ENCODE measurements around the gene KIRREL1.
A peak's percentile ranks its signal among the peaks of the same experiment; 100 is the strongest.

KIRREL1 gene

DNA sequence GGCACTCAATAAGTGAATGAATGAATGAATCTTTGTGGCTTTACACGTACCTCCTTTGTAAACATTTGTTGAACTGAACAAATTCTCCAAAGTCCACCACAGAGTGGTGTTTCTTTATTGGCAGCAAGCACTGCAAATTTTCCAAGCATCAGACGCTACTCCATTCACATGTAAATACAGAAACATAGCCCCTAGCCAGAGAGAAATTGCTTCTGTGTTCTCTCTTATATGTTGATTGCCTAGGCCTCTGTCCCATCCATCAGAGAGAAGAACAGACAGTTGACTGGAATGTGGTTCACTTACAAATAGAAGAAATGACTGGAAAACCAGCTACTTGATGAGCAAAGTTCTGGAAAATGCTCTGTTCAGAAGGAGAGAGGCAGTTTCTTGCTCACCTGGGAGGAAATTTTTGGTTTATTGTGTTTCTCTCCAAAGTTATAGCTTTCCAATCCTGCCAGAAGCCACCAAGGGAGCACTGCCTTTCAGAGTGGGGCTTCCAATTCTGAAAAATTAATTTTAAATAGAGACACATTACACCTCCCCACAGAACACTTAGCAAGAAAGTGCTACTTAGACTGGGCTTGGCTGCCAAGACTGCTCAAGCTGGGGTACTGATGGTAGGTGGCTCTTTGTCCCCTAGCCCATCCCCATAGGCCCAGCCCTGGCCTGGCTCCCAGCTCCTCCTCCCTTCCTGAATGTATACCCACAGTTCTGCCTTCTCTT lies 18.1 kb upstream of the KIRREL1 start:
- DNase-seq, result no peak

DNA sequence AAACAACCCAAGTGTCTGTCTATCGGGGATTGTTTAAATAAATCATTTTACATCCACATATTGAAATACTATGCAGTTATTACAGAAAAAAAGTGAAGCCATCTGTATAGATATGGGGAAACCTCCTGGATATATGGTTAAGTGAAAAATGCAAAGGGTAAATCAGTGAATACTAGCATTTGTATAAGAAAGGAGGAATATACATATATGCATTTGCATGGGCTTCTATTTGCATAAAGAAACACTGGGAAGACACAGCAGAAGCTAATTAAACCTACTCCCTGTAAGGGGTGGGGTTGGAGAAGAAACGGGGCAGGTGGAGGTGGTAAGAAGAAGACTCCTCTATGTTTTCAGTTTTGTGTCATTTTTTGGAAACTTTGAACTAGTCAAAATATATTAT lies 16.6 kb upstream of the KIRREL1 start:
- no peak for DNase-seq

DNA sequence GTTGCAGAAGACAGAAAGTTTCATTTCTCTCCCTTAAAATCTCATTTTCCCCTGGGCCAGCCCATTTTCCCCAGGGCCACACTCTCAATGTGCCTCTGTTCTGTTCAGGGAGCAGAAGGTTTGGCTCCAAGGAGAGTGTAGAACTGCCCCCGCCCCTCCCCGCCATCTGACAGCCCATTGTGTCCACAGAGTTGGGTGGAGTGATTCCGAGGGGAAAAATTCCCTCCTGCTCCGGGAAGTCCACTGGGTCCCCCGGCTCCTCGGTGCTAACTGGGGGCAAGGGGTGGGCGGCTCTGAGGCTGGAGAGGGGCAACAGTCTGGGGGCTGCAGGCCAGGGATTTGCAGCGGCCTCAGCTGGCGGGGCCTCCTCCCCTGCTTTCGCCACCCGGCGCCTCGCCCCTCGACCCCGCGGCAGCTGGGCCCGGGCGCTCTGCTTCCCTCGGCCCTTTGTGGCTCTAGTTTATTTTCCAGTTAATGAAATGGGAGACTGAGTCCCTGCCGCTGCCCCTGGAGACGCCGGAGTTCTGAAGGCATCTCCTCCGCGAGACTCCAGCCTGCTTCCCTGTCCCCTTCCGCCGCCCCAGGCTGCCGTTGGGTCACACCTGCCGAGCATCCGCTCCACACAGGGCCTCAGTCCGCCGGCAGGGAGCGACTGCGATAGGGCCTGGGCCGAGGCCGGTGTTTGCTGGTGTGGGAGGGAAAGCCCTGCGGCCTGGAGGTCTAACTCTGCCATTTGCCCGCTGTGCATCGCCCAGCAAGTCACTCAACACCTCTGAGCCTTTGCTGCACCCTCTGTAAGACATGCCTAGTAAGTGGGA lies 14.7 kb upstream of the KIRREL1 start:
- DNase-seq, result no peak

DNA sequence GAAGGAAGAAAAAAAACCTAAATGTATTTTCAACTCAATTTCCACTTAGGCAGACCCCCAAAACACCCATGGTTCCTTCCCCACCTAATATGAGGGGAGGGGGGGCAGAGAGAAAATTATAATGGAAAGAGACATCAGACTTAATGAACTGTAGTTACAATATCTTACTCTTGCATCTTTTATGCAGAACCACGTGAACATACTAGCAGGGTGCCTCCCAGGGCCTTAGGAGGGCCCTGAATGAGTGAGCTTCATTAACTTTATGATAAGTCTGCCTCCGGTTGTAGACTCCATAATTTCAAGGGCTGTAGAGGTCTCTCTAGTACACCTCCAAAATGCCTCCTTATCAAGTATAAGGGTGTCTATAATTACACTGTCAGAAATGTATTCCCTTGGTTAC lies 11.3 kb upstream of the KIRREL1 start:
- no peak for DNase-seq

DNA sequence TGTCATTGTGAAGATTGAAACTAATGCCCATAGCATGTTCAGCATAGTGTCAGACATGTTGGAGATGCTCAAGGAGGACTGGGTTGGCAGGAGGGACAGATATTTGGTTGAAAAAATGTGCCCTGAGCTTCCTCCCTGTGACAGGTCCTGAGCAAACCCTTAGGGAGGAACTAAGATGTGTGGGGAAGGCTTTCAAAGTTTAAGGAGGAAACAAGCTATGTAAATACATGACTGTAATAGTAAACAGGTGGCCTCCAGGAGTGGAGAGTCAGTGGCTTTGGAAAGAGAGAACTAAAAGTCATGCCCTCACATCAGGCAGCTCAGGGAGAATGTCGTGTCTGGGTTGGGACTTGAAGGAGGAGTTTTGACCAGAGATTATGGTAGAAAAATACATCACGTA lies 9.7 kb upstream of the KIRREL1 start:
- no peak for DNase-seq

DNA sequence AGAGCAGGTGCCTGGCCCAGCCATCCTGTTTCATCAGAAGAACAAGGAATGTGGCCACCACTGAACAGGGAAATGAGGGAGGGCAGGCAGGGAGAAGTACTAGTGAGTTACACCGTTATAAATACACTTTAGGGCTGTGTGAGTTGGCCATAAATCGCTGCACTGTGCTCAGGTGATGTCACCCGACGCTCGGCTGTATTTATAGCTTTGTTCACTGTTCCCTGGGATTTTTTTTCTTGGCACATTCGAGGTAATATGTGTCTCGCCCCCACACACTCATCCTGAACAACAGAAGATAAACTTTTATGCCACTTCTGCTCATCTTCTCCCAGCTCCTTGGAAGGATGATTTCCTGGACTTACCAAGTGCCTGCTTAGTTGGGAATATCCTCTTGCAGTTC lies 9.0 kb upstream of the KIRREL1 start:
- no peak for DNase-seq

DNA sequence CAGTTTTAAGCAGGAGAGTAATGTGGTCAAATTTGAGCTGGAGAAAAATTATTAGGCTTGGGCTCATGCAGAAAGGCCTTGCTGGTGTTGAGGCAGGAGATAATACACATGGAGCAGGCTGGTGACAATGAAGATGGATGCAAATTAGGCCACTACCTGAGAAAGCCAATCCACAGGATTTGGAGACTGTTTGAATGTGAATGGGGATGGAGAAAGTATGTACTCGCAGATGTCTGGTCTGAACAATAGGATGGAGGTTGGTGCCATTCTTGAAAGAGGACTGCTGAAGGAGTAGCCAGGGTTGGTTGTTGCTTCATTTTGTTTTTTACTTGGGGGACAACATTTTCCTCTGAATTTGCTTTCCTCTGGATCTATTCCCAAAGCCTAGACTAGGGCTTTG lies 8.0 kb upstream of the KIRREL1 start:
- DNase-seq, result no peak

DNA sequence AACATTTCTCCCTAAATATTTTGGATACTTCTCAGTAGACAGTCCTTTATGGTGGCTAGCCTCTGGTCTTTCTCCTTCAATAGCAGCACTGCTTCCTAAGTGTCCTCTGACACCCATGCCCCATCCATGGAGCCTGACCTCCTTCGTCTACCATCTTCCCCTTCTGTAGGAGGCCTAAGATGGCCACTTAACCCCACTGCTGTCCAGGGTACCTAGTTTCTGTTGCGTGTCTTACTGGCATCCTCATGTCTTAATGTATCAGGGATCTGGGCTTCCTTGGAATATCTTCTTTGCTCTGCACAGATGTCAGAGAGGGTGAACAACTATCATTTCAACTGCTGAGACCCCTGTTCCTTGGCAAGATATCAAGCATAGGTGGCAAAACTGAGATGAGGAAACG lies 5.4 kb upstream of the KIRREL1 start:
- no peak for DNase-seq

DNA sequence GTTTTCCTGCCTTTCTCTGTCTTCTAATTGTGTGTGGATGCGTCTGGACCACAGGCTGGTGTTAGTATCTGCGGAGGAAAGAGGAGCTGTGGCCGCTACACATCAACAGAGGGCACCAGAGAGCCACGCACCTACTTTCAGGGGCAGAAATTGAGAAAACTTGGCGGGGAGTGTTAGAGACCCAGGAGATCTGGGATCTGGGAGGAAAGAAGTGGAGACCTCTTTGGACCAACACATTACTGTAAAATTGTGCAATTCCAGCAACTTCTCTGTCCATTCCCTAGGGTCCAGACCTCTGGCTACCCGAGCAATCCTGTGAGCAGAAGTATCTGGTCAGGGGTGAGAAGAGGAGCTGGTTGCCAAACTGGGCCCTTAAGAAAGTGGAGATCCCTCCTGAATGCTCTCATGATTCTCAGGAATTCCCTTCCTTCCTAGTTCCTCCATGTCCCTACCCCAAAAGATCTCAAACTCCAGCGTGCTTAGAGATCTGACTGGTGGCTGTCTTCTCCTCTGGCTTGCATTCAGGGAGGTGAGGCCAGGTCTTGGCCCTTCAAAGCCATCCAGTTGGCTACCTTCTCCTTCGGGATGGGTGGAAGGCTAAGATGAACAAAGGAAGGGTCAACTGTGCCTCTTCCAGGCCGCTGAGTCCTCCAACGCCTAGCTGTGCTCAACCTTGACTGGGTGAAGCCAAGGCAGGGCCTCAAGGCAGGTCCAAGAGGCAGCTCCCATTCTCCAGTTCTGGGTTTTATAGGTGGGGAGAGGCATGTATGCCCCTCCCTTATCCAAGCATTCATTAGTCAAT lies 1.2 kb upstream of the KIRREL1 start:
- peak; percentile 46 for DNase-seq

DNA sequence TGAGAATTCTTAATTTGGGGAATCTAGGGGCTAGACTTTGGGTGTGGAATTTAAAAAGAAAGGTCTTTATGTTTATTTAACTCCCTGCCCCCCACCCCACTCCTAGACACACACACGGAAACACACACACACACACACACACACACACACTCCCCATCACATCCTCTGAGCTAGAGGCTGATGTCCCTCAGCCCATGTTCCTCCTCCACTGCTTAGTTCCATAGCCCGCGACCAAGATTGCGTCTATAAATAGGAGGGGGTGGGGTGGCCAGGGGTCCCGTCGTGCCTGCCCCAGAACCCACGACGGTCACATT lies 655 bp upstream of the KIRREL1 start:
- DNase-seq, result peak; percentile 59

DNA sequence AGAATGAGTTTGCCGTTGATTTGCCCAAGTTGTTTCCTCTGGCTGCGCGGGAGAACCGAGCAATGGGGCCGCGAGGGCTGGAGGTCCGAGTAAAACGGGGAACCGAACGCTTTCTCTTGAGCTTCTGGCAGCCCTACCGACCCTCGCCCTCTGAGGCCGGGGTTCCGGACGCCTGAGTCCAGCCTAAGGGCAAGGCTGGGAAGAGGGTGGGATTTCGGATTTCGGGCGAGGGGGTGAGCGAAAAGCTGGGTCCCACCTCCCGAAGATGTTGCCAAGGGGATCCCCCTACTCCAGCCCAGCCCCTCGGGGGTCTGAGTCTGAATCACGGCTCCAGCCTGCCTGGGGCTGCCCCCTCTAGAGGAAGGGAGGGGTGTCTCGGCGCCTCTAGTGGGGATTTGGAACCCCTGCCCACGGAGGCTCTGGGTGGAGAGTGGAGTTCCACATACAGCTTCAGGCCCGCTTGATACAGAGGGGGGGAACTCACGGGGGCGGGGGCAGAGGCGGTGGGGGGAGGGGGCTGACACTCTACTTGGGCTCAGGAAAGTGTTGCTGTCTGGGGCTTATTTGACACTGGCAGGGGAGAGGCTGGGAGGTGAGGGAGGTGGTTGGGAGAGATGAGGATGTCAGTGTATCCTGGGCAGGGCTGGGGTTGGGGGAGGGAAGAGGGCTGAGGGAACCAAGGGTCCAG lies 617 bp downstream of the KIRREL1 start:
- no peak for DNase-seq

DNA sequence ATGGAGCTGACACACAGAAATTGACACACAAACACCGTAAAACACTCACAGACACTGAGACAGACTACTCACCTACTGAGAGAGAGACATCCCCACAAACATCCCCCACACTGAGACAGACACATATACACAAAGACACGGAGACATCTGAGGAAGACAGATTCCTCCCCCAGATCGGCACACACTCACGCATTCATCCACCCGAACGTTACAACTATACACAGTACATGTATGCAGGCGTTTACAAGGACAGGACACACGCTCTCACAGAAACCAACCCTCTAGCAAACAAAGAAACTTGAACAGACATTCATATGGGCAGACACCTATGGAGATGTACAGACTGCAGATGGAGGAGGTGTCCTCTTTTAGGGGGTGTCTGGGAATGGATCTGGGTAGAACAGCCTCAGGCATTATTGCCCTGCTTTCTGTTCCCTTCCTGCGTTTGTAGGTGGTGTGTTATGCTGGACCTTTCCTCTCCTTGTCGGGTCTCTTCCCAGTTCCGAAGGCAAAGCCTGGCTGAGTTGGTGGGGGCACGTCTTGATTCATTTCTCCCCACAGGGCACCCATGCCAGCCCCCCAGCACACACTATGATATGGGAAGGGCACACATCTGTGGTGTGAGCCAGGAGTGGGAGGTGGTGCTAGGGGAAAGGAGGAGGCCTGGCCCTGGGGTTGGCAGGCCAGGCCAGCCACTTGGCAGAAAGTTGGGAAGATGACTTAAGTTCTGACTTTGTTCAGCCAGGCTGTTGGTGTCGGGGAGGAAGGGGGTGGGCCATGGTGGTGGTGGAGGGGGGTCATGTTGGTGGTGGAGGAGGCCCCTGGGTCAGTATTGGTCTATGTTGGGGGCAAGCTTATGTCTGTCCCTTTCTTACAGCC lies 1.5 kb downstream of the KIRREL1 start:
- DNase-seq, result no peak

DNA sequence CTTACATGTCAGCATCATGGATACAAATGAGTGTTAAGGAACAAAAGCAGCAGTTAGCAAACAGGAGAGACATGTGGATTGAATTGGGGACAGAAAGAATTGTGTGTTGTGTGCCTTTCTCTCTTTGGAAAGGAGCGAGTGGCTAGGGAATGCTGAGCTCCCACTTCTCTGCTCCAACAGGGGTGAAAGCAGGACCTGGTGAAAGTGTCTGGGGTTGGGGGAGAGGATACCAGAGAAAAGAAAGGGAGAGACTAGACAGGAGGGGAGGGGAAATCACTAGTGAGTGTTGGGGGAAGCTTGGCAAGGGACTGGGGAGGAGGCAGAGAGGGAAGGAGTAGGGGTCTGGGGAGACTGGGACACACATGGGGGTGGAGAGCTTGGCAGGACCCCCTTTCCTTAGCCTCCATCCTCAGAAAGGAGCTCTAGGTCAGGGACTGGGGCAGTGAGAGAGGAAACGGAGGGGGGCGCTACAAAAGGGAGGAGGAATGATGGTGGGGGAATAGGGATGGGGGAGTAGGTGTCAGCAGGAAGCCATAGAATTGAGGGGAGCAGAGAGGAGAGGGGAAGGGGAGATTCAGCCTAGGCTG lies 2.2 kb downstream of the KIRREL1 start:
- no peak for DNase-seq

DNA sequence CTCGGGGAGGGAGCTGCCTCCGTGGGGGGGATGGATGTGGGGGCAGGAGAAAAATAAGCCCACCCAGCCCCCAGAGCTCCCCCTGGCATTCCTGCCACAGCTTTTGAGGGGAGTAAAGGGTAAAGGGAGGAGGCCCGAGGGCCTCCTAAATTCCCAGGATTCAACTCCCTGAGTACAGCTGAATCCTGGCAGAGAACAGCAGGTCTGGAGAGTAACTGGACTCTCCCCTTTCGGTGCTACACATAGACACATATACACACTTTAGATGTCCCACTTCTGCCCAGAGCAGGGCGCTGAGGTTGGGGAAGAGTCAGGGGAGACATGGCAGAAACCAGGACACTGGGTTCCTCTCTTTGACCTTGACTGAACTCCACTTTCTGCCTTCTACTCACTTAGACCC lies 3.0 kb downstream of the KIRREL1 start:
- no peak for DNase-seq

DNA sequence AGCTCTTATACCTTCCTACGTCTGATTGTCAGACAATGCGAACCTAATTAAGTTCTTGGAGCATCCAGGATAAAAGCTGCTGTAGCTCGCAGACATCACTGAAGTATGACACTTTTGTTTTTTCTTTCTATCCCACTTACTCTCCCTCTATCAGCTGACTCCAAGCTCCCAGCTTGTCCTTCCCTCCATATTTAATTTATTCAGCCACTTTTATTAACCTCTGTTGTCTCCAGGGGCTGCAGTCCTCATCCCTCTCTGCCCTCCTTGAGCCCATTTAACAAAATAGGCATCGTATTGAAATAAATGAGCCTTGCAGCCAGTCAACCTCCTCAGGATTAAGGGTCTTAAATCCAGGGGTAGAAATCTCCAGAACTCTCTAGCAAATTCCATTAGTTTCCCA lies 7.1 kb downstream of the KIRREL1 start:
- DNase-seq, result no peak

DNA sequence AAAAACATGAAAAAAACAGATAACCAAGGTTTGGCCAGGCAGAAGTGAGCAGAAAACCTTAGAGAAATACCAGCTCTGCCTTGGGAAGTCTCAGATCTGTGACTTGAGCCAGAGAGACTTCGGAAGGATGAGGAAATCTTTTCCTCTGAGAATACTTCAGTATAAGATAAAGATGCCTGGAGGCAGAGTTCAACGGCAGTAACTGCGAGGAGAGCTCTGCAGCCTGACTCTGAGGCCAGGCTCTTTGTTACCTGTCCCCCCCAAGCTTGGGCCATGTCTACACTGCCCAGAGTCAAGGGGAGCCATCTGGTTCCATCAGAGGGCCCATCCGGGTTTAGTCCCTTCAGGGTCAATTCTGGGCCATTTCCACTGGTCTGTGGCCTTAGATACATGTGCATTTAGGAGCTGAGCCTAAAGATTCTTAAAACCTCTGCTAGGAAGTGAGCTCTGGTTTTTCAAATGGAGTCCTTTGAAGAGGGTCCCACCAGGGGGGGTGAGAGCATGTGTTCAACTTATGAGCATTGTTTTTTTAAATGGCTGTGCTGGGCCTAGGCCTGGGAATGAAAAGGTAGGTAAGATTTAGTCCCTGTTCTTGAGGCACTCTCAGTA lies 8.7 kb downstream of the KIRREL1 start:
- no peak for DNase-seq

DNA sequence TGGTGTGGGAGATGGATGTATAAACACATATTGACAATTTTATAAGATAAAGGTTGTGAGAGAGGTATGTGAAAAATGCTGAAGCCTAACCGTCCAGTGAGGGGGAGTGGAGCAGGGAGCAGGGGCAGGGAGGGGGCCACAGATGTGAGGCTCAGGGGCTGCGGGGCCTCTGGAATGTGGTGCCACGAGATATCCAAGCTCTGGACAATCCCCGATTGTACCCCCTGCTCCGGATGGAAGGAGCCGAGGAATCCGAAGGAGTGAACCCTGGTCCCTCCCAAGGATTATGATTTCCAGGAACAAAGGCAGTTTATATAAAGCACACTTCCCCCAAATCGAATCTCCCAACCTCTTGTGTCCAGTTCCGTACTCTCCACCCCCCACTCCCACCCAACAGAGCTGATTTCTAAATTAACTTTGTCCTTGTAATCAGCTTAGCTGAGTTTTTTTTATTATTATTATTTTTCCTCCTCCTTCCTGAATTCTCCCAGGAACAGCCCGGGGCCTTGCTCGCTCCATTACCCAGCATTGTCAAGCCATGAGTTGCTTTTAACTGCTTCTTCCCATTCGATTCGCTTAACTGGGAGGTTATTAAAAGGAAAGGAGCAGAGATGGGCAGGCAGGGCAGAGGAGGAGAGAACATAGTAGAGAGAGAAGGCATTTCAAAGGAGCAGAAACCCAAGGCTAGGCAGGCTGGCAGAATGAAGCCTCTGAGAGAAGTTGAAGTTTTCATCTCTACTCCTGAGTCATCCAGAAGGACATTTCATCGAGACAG lies 9.4 kb downstream of the KIRREL1 start:
- DNase-seq, result no peak

DNA sequence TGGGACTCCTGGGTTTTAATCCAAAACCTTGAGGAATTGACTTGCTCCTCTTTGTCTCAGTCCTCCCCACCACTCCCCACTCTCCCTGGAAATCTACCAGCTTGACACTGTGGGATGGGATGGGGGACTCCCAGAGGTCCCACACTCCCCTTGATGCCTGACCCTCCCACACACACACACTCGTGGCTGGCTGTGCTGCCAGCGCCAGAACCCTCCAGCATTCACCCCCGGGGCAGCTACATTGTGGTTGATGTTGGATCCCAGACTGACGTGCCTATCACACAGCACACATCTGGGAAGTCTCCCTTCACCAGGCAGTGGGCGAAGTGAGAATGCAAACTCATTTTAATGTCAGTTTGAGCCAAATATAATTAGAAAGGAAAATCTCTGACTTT lies 10.0 kb downstream of the KIRREL1 start:
- DNase-seq, result no peak

DNA sequence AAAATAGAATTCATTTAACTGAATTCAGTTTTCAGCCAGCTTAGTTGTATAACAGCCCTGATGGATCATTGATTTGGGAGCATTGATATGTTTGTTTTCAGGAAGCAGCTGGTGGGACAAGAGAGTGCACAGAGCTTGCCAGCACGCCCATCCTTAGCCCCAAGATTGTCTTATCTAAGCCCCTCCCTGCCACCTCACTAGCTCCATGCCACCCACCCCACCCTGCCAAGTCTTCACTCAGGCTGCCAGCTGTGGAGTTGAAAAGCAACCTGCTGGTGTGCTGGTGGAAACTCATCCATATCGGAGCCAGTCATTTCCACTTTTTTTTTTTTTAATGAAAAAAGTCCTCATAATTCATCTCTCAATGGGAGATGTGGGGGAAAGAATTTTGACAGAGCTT lies 11.8 kb downstream of the KIRREL1 start:
- DNase-seq, result no peak

DNA sequence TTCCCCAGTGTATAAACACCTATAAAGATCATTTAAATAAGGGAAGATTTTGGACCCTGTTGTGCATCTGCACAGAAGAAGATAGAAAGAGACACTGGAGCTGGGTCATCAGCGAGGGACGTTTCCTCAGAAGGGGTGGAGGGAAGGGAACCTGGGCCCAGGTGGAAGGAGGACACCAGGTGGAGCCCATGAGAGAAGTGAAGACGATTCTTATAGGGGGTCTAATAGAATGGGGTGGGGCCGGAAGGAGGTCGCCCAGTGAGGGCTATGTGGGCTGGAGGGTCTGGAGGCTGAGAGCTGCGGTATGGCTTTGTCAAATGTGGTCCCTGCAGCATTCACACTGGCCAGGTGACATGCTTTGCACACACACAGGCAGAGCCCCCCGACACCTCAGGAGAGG lies 13.7 kb downstream of the KIRREL1 start:
- no peak for DNase-seq

Measured in GDM1 (cell line).